Heart left ventricle (tissue), 13 donors: ENCODE data around the gene ENOX1.

Source experiments
- POLR2A ChIP-seq, 2 donors: fragments of 450-650 bp; IDR thresholded peaks; one replicate each; pipeline ENCODE4 v1.6.1; 2017; ENCODE audit warnings: antibody characterized with exemption in 2 of 2, mild to moderate bottlenecking in 2 of 2, moderate library complexity in 2 of 2
- TF ChIP-seq, protein P1 (sequence below), 12 donors: fragments of 200-600 bp; sonication (generic) in 4 of 12; IDR thresholded peaks; one replicate each; pipeline versions ENCODE4 v1.5.0 to v1.8.0; 2018 to 2022; ENCODE audit warnings: antibody characterized with exemption in 12 of 12, mild to moderate bottlenecking in 5 of 12
- donor health status: ischemic (EF 13 %, LVEDD 7.1; RV severe dilation, severe dysfunction).
- donor health status: DM: no; HTN: yes; CAD: no.
- donor health status: DM: no; HTN: no; CAD: no.
- donor health status: ischemic (EF 25% LVEDD 6.9; RV normal size, moderate dysfunction).
- donor health status: ischemic (EF 25% LVEDD 5.7; RV mildly dilated, moderate dysfunction).
- donor health status: ischemic (EF 35%, LVEDD 5.7; RV mildly dilated, moderate dysfunction).
- donor health status: nonischemic (EF 11% LVEDD 7.7; RV severe dilation, severe dysfunction).
- donor health status: DM: yes; HTN: yes; CAD: no.
- donor health status: PGD.
- donor health status: ischemic (EF 29% LVEDD 5.4; RV normal size, mild dysfunction).
- donor health status: nonischemic (EF 23%, LVEDD 6.1; RV moderate dilation, normal function).

DNA sequence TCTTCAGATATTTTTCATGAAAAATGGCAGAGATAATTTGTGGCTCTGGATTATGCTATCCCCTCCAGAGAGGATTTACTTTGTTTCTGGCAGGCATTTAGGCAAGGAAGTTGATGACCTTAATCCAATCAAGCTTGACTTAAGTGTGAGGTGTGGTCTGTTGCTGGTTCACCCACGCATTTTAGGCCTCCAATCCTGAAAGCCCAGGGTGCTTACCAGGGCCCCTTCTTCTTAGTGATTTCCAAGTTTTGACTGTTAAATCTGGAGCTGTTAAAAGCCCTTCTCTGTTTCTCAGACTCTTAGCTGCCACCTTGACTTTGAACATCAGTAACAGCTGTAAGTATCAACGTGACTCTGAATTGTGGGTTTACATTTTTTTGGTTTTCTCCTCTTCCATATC is 601.5 kb downstream of the ENOX1 start:
- TF ChIP-seq, protein P1, sequence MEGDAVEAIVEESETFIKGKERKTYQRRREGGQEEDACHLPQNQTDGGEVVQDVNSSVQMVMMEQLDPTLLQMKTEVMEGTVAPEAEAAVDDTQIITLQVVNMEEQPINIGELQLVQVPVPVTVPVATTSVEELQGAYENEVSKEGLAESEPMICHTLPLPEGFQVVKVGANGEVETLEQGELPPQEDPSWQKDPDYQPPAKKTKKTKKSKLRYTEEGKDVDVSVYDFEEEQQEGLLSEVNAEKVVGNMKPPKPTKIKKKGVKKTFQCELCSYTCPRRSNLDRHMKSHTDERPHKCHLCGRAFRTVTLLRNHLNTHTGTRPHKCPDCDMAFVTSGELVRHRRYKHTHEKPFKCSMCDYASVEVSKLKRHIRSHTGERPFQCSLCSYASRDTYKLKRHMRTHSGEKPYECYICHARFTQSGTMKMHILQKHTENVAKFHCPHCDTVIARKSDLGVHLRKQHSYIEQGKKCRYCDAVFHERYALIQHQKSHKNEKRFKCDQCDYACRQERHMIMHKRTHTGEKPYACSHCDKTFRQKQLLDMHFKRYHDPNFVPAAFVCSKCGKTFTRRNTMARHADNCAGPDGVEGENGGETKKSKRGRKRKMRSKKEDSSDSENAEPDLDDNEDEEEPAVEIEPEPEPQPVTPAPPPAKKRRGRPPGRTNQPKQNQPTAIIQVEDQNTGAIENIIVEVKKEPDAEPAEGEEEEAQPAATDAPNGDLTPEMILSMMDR (IDR thresholded peaks at IDR 0.05), result no peak
- no peak for TF ChIP-seq POLR2A (IDR thresholded peaks at IDR 0.05)
